Activated naive CD4-positive, alpha-beta T cell treated with anti-CD3 and anti-CD28 coated beads for 36 hours (primary cell): ENCODE data around the gene MRGPRD. TPM values are rescaled to one million over a fixed set of nuclear protein-coding genes. Genes with fewer than 3 reads are reported as not detected.
A peak's percentile ranks its signal among the peaks of the same experiment; 100 is the strongest.

Source experiments
- CTCF ChIA-PET: fragments of 350-600 bp; sonication (Branson Sonifier 250); formaldehyde crosslinking; loops from one replicate; lab custom pipeline; 2021; ENCODE audit warnings: antibody characterized with exemption; lab: Charles Lee
- DNase-seq: peaks from one replicate; pipeline ENCODE4 v3.0.0-alpha.2; 2020
- H3K27ac Mint-ChIP-seq: one replicate; pipeline ENCODE4 v1.8.0; 2021; ENCODE audit warnings: mild to moderate bottlenecking, mixed read lengths
- H3K27me3 Mint-ChIP-seq: one replicate; pipeline ENCODE4 v1.8.0; 2021; ENCODE audit warnings: low read depth, mixed read lengths
- H3K36me3 Mint-ChIP-seq: one replicate; pipeline ENCODE4 v1.8.0; 2021; ENCODE audit warnings: low read depth, mixed read lengths
- H3K4me1 Mint-ChIP-seq: one replicate; pipeline ENCODE4 v1.8.0; 2021; ENCODE audit warnings: low read depth, mixed read lengths
- H3K4me3 Mint-ChIP-seq: one replicate; pipeline ENCODE4 v1.8.0; 2021; ENCODE audit warnings: mild to moderate bottlenecking, moderate library complexity, mixed read lengths
- H3K9me3 Mint-ChIP-seq: one replicate; pipeline ENCODE4 v1.8.0; 2021; ENCODE audit warnings: mixed read lengths
- intact Hi-C: fragments of 100-400 bp; cut with micrococcal nuclease; formaldehyde crosslinking; loops from one replicate; pipeline ENCODE4 v1.15.1; 2023
- total RNA-seq, 2 experiments: library from RNA; stranded (reverse); gene quantifications; one replicate each; pipeline ENCODE4 v1.2.3, GENCODE V29; 2021

Gene MRGPRD
- total RNA-seq, 2 experiments from 2014 or later = not detected

GRCh38 chr11:68968306-68969250 lies 12.2 kb downstream of the MRGPRD start:
- CTCF ChIA-PET = no interaction called here
- Mint-ChIP-seq H3K9me3 (no peaks in the 10 kb centered on the region), H3K36me3 (no peaks in the 10 kb centered on the region), H3K4me1 (peaks cover 11% of the 10 kb centered on the region), H3K4me3 (no peak overlapping the region), H3K27ac (no peak overlapping the region), H3K27me3 (peaks cover 1% of the 10 kb centered on the region)
- intact Hi-C loops = no loop called here
- DNase-seq = no peak

- CTCF ChIA-PET = interaction anchor here (0.7 to 1.1 kb wide), 2 partner anchors 331 to 703 kb away, joined by 3 read pairs; no protein-coding TSS in a partner anchor
- no peak for DNase-seq
These were observed 13.6 kb downstream of the MRGPRD start for GRCh38 chr11:68966894-68967780.

GRCh38 chr11:68965901-68966853 lies 14.6 kb downstream of the MRGPRD start:
- CTCF ChIA-PET = interaction anchor here (1.1 kb wide), 1 partner anchor 704 kb away, joined by 3 read pairs; no protein-coding TSS in a partner anchor

More at GRCh38 chr11:68966894-68967780, 13.6 kb downstream of the MRGPRD start:
- H3K36me3 Mint-ChIP-seq = no peaks in the 10 kb centered on the region
- H3K4me1 Mint-ChIP-seq = peaks cover 18% of the 10 kb centered on the region
- H3K4me3 Mint-ChIP-seq = no peak overlapping the region
- H3K27ac Mint-ChIP-seq = no peak overlapping the region
- H3K27me3 Mint-ChIP-seq = peaks cover 1% of the 10 kb centered on the region
- no peaks in the 10 kb centered on the region for H3K9me3 Mint-ChIP-seq
- intact Hi-C loops = no loop called here

GRCh38 chr11:68963779-68964178 lies 17.0 kb downstream of the MRGPRD start:
- CTCF ChIA-PET = no interaction called here
- no peaks in the 10 kb centered on the region for H3K36me3 Mint-ChIP-seq
- no peak for DNase-seq
- no peaks in the 10 kb centered on the region for H3K9me3 Mint-ChIP-seq
- peaks cover 18% of the 10 kb centered on the region for H3K4me1 Mint-ChIP-seq
- intact Hi-C loops = no loop called here
- no peaks in the 10 kb centered on the region for H3K27me3 Mint-ChIP-seq
- H3K27ac Mint-ChIP-seq = no peak overlapping the region
- no peak overlapping the region for H3K4me3 Mint-ChIP-seq

More at GRCh38 chr11:68965901-68966853, 14.6 kb downstream of the MRGPRD start:
- Mint-ChIP-seq H3K27ac (no peak overlapping the region), H3K27me3 (peaks cover 1% of the 10 kb centered on the region), H3K9me3 (no peaks in the 10 kb centered on the region), H3K4me3 (no peak overlapping the region), H3K36me3 (no peaks in the 10 kb centered on the region), H3K4me1 (peaks cover 18% of the 10 kb centered on the region)
- DNase-seq = no peak
- intact Hi-C loops = no loop called here

GRCh38 chr11:68962527-68963250 lies 18.1 kb downstream of the MRGPRD start:
- Mint-ChIP-seq H3K4me3 (peak overlapping the region; percentile 53), H3K4me1 (peaks cover 18% of the 10 kb centered on the region), H3K27ac (peak overlapping the region; percentile 60), H3K36me3 (no peaks in the 10 kb centered on the region), H3K9me3 (no peaks in the 10 kb centered on the region), H3K27me3 (no peaks in the 10 kb centered on the region)
- CTCF ChIA-PET = interaction anchor here (0.6 to 0.8 kb wide), 3 partner anchors 138 to 714 kb away, joined by 3 read pairs; no protein-coding TSS in a partner anchor
- intact Hi-C loops = no loop called here
- DNase-seq = peak; percentile 51

GRCh38 chr11:68961245-68961644 lies 19.5 kb downstream of the MRGPRD start:
- Mint-ChIP-seq H3K36me3 (no peaks in the 10 kb centered on the region), H3K4me1 (peaks cover 17% of the 10 kb centered on the region), H3K27me3 (no peaks in the 10 kb centered on the region), H3K27ac (no peak overlapping the region), H3K4me3 (no peak overlapping the region), H3K9me3 (no peaks in the 10 kb centered on the region)
- CTCF ChIA-PET = no interaction called here
- no peak for DNase-seq
- intact Hi-C loops = no loop called here

- intact Hi-C loops = no loop called here
- CTCF ChIA-PET = no interaction called here
These were observed 20.3 kb downstream of the MRGPRD start for GRCh38 chr11:68960294-68961071.

GRCh38 chr11:68959465-68960293 lies 21.1 kb downstream of the MRGPRD start:
- no peak overlapping the region for H3K4me3 Mint-ChIP-seq
- intact Hi-C loops = no loop called here
- CTCF ChIA-PET = no interaction called here
- no peaks in the 10 kb centered on the region for H3K36me3 Mint-ChIP-seq
- no peak for DNase-seq
- no peaks in the 10 kb centered on the region for H3K9me3 Mint-ChIP-seq
- H3K27me3 Mint-ChIP-seq = no peaks in the 10 kb centered on the region
- H3K4me1 Mint-ChIP-seq = peaks cover 13% of the 10 kb centered on the region
- H3K27ac Mint-ChIP-seq = no peak overlapping the region

More at GRCh38 chr11:68960294-68961071, 20.3 kb downstream of the MRGPRD start:
- no peaks in the 10 kb centered on the region for H3K36me3 Mint-ChIP-seq
- no peak overlapping the region for H3K27ac Mint-ChIP-seq
- H3K4me1 Mint-ChIP-seq = peaks cover 10% of the 10 kb centered on the region
- no peaks in the 10 kb centered on the region for H3K9me3 Mint-ChIP-seq
- H3K27me3 Mint-ChIP-seq = no peaks in the 10 kb centered on the region
- H3K4me3 Mint-ChIP-seq = no peak overlapping the region
- no peak for DNase-seq

- CTCF ChIA-PET = no interaction called here
- H3K4me1 Mint-ChIP-seq = peaks cover 9% of the 10 kb centered on the region
These were observed 22.6 kb downstream of the MRGPRD start for GRCh38 chr11:68958211-68958610.

More at GRCh38 chr11:68958211-68958610, 22.6 kb downstream of the MRGPRD start:
- Mint-ChIP-seq H3K36me3 (no peaks in the 10 kb centered on the region), H3K27ac (no peak overlapping the region), H3K4me3 (no peak overlapping the region), H3K9me3 (no peaks in the 10 kb centered on the region), H3K27me3 (no peaks in the 10 kb centered on the region)
- intact Hi-C loops = no loop called here
- no peak for DNase-seq
